Choroid plexus epithelial cell (primary cell): Measurements from ENCODE around the gene BAIAP2L2.

Source experiments
- DNase-seq: peaks from one replicate; pipeline ENCODE4 v3.0.0-alpha.2; 2010; ENCODE audit warnings: low read depth
- H3K4me3 ChIP-seq: 2 replicates; pipeline ENCODE4 v1.5.1; 2011; ENCODE audit warnings: low read depth, mild to moderate bottlenecking, control low read depth, low read length, moderate library complexity
- CTCF ChIP-seq: conservative IDR thresholded peaks from 2 replicates; pipeline ENCODE4 v1.5.1; 2011; ENCODE audit warnings: low read depth, mild to moderate bottlenecking, control low read depth, inconsistent platforms, low read length, moderate library complexity

Gene BAIAP2L2

GRCh38 chr22:38049812-38050619 is 60.5 kb downstream of the BAIAP2L2 start:
- H3K4me3 ChIP-seq = no peak overlapping the region
- no peak for TF ChIP-seq CTCF
- DNase-seq = no peak

GRCh38 chr22:38046070-38046748 is 64.3 kb downstream of the BAIAP2L2 start:
- TF ChIP-seq CTCF = no peak
- no peak for DNase-seq
- no peak overlapping the region for H3K4me3 ChIP-seq

GRCh38 chr22:38043151-38044039 is 67.1 kb downstream of the BAIAP2L2 start:
- DNase-seq = no peak
- no peak for TF ChIP-seq CTCF
- no peak overlapping the region for H3K4me3 ChIP-seq

DNA sequence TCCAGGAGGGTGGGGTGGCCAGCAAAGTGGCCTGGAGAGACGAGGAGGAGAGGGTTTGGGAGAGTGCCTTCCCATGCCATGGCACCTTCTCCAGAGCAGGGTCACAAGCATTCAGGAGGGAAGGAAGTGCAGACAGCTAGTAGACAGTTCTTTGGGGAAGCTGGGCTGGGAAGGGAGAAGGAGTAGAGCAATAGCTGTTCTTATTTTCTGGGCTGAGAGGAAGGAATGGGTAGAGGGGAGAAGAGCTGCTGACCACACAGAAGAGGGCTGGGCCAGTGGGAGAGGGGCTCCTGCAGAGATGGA is 68.0 kb downstream of the BAIAP2L2 start:
- DNase-seq = no peak
- TF ChIP-seq CTCF = no peak
- H3K4me3 ChIP-seq = no peak overlapping the region

- DNase-seq = no peak
- no peak overlapping the region for H3K4me3 ChIP-seq
- no peak for TF ChIP-seq CTCF
Measured at GRCh38 chr22:38041760-38042487, 68.6 kb downstream of the BAIAP2L2 start.

DNA sequence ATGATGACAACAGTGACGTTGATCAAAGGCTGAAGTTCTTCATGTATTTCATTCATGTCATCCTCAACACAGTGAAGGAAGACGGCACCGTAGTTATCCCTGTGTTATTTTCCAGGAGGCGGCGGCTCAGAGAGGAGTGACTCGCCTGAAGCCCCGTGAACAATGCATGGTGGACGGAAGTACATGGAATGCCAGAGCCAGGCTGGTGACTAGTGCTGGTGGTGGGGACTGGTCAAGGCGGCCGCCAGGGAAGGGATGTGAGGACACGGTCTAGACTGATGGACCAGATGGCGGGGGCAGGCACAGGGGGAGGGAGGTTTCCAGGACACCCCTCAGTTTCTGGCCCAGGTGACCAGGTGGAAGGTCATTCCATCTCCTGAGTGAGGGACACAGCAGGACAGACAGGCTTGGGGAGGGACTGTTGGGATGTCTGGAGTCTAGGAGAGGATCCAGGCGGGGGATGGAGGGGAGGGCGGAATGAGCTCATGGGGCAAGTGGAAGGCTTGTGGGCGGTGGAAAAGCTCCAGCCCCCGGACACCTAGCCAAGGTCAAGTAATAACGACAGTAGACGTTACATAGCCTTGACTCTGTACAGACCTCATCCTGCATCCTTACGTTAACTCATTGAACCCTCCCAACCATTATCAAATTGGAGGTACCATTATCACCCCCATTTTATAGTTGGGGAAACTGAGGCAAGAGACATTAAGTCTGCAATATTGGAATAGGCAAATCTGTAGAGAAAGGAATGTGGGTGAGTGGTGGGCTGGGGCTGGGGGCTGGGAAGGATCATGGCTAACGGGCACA is 69.3 kb downstream of the BAIAP2L2 start:
- no peak for DNase-seq
- TF ChIP-seq CTCF = no peak

More for the DNA sequence above, 69.3 kb downstream of the BAIAP2L2 start:
- H3K4me3 ChIP-seq = no peak overlapping the region
